ENCODE results near the gene CDH4.

Gene CDH4

GRCh38 chr20:61505508-61505907, 253.4 kb downstream of the CDH4 start:
- no peak for DNase-seq

GRCh38 chr20:61507778-61508177, 255.7 kb downstream of the CDH4 start:
- no peak for DNase-seq

- DNase-seq = no peak
These were observed 256.4 kb downstream of the CDH4 start for GRCh38 chr20:61508301-61509096.

- DNase-seq = no peak
These were observed 258.8 kb downstream of the CDH4 start for GRCh38 chr20:61510778-61511330.

- DNase-seq = no peak
These were observed 260.4 kb downstream of the CDH4 start for GRCh38 chr20:61512475-61512874.

- DNase-seq = no peak
These were observed 261.3 kb downstream of the CDH4 start for GRCh38 chr20:61513124-61514017.

- no peak for DNase-seq
These were observed 261.9 kb downstream of the CDH4 start for GRCh38 chr20:61514018-61514365.

GRCh38 chr20:61514396-61514795, 262.3 kb downstream of the CDH4 start:
- no peak for DNase-seq

- no peak for DNase-seq
These were observed 262.9 kb downstream of the CDH4 start for GRCh38 chr20:61514805-61515505.

GRCh38 chr20:61515922-61516321, 263.9 kb downstream of the CDH4 start:
- DNase-seq = no peak

GRCh38 chr20:61516346-61517208, 264.5 kb downstream of the CDH4 start:
- DNase-seq = no peak

GRCh38 chr20:61517419-61517818, 265.4 kb downstream of the CDH4 start:
- no peak for DNase-seq

GRCh38 chr20:61518424-61518951, 266.4 kb downstream of the CDH4 start:
- no peak for DNase-seq

GRCh38 chr20:61519488-61519887, 267.4 kb downstream of the CDH4 start:
- no peak for DNase-seq

GRCh38 chr20:61520076-61520892, 268.2 kb downstream of the CDH4 start:
- no peak for DNase-seq

- DNase-seq = no peak
These were observed 268.9 kb downstream of the CDH4 start for GRCh38 chr20:61520893-61521460.

- DNase-seq = no peak
These were observed 269.8 kb downstream of the CDH4 start for GRCh38 chr20:61521687-61522420.

- no peak for DNase-seq
These were observed 270.5 kb downstream of the CDH4 start for GRCh38 chr20:61522498-61523090.

- no peak for DNase-seq
These were observed 271.1 kb downstream of the CDH4 start for GRCh38 chr20:61523145-61523544.

All from CD4-positive, alpha-beta T cell treated with Interleukin-21 for 1 hour (primary cell).